Kidney glomerular epithelial cell (primary cell): ENCODE results near the gene TAF8.
A peak's percentile ranks its signal among the peaks of the same experiment; 100 is the strongest.
"Not testable (repeated sequence)": the region's sequence is repeated elsewhere in the genome, so short reads cannot be mapped to it uniquely, and the experiment has no call there.

ENCODE experiments used
- DNase-seq: peaks from one replicate; lab custom pipeline; 2025; lab: John Stamatoyannopoulos, UW

Gene TAF8, protein sequence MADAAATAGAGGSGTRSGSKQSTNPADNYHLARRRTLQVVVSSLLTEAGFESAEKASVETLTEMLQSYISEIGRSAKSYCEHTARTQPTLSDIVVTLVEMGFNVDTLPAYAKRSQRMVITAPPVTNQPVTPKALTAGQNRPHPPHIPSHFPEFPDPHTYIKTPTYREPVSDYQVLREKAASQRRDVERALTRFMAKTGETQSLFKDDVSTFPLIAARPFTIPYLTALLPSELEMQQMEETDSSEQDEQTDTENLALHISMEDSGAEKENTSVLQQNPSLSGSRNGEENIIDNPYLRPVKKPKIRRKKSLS

DNA sequence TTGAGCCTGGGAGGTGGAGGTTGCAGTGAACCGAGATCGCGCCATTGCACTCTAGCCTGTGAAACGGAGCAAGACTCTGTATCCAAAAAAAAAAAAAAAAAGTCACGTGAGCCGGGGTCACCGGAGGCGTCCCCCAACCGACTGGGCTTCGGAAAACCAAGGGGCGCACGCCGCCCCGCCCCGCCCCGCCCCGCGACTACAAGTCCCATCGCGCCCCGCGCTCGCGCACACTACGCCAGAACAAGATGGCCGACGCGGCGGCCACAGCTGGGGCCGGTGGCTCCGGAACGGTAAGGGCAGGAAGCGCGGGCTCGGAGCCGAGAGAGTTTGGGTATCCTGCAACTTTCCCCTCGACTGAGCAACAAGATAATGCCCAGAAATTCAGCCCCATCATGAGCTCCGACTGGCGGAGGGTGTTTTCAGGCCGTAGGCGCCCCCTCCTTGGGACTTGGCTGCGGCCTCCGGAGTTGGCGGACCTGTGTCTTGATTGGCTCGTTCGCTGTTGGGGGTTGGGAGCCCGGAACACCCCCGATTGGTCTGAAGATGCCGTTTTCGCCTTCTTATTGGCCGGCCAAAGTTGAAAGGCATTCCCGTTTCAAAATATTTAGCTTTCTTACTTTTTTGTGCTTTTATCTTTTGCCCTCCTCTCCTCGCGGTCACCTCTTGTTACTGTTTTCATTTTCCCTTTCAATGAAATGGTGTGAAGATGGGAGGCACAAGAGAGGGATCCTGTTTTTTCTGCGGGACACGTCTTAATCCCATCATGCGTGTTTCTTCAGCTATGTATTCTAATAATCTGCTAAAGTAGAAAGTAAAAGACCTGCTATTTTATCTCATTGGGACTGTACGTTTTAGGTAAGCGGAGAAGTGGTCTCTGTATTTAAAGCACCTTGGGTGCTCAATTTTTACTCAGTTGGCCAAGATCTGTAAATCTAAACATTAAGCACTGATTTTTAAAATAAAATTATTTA is at the start of gene TAF8:
Gene TAF8 (plus strand): TSS at position 228 of the 971 bp plus-strand sequence. CDS start 18 bp downstream, at position 246.
- DNase-seq, result peak; percentile 92

- DNase-seq, result no peak
Measured at GRCh38 chr6:42001506-42001905, 48.8 kb upstream of the TAF8 start.

DNA sequence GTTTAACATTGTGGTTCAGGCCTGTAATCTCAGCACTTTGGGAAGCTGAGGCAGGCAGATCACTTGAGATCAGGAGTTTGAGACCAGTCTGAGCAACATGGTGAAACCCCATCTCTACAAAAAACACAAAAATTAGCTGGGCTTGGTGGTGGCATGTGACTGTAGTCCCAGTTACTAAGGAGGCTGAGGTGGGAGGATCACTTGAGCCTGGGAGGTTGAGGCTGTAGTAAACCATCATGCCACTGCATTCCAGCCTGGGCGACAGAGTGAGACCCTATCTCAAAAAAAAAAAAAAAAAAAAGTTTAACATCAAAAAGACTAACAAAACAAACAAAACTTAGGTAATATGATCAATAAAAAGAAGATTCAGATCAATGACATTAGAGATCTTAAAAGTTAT is 46.7 kb upstream of the TAF8 start:
- not testable (repeated sequence) for DNase-seq

GRCh38 chr6:42007286-42008137 is 42.8 kb upstream of the TAF8 start:
- DNase-seq, result no peak

- DNase-seq, result not testable (repeated sequence)
Measured at GRCh38 chr6:42008138-42008528, 42.2 kb upstream of the TAF8 start.

- no peak for DNase-seq
Measured at GRCh38 chr6:42009844-42010184, 40.5 kb upstream of the TAF8 start.

GRCh38 chr6:42010185-42010891 is 40.0 kb upstream of the TAF8 start:
- peak; percentile 33 for DNase-seq

DNA sequence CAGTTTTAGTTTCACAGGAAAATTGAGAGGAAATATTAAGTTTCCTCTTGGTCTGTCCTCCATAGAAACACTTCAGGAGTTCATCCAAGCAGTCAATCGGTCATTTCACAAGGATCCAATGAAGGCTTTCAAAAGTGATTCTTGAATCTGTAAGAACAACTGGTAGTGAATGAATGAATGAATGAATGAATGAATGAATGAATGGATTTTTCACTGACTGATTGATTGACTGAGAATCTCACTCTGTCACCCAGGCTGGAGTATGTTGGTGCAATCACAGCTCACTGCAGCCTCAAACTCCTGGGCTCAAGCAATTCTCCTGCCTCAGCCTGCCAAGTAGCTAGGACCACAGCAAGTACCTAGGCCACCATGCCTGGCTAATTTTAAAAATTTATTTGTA is 39.4 kb upstream of the TAF8 start:
- DNase-seq, result no peak

DNA sequence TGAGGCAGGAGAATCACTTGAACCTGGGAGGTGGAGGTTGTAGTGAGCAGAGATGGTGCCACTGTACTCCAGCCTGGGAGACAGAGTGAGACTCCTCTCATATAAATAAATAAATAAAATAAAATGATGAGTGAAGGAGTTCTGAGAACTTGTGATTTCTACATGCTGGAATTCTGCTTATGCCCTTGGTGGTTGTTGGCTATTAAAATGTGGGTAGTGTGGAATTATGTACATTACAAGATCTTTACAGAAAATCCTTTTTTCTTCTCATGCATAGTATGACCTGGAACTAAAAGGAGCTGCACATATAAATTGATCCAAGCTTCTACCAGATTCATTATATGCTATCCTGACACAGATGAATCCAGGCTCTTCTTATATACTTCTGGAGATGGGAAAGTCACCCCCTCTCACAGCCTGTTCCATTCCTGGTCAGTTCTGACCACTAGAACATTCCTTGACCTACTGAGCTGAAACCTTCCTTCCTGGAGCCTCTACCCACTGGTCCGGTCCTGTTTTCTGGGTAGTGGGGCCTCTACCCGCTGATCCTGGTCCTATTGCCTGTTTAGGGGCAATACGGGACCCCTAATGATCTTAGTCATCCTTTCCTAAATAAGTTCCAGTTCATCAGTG is 37.7 kb upstream of the TAF8 start:
- DNase-seq, result peak; percentile 70

DNA sequence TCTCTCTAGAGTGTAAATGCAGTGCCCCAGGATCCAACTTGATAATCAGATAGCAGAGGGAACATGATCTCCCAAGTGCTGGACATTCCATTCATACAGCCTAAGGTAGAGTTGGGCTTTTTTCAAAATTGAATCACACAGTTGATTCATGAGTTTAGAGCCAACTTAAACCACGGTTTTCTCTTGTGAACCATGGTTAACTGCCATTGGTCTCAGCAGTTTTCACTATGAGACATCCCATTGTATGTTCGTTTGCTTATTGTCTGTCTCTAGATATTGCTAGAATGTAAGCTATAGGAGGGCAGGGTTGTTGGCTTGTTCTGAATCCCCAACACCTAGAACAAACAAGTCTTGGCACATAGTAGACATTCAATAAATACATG is 37.2 kb upstream of the TAF8 start:
- DNase-seq, result peak; percentile 75

- DNase-seq, result peak; percentile 12
Measured at GRCh38 chr6:42017021-42017643, 33.2 kb upstream of the TAF8 start.

DNA sequence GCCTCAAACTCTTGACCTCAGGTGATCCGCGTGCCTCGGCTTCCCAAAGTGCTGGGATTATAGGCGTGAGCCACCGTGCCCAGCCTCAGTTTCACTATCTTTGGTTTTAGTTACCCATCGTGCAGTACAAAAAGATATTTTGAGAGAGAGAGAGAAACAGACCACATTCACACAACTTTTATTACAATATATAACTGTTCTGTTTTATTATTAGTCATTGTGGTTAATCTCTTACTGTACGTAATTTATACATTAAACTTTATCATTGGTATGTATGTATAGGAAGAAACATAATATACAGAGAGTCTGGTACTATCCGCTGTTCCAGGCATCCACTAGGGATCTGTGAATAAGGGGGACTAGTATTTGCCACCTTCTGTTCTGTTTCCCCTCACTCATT is 29.4 kb upstream of the TAF8 start:
- DNase-seq, result no peak

GRCh38 chr6:42021847-42022754 is 28.2 kb upstream of the TAF8 start:
- DNase-seq, result no peak

DNA sequence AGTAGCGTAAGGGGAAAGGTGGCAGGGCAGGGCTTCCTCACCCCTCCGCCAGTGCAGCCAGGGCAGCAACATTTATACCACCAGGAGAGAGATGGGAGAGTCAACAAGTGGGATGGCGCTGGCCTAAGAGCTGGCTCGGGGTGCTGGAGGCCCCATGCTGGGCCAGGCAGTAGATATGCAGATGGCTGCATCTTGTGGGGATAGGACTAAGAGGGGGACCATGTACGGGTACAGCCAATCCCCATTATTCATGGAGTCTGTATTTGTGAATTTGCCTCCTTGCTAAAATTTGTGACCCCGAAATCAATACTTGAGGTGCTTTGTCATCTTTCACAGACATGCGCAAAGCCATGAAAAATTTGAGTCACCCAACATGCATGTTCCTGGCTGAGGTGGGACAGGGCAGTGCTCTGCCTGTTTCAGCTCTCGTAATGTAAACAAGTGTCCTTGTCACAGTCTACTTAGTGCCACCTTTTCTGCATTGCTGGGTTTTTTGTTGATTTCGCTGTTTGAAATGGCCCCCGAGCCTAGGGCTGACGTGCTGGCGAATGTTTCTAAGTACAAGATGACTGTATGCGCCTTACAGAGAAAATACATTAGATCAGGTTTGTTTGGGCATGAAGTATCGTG is 27.5 kb upstream of the TAF8 start:
- DNase-seq, result no peak

- DNase-seq, result no peak
Measured at GRCh38 chr6:42025066-42025844, 25.1 kb upstream of the TAF8 start.

GRCh38 chr6:42025845-42026243 is 24.5 kb upstream of the TAF8 start:
- no peak for DNase-seq

DNA sequence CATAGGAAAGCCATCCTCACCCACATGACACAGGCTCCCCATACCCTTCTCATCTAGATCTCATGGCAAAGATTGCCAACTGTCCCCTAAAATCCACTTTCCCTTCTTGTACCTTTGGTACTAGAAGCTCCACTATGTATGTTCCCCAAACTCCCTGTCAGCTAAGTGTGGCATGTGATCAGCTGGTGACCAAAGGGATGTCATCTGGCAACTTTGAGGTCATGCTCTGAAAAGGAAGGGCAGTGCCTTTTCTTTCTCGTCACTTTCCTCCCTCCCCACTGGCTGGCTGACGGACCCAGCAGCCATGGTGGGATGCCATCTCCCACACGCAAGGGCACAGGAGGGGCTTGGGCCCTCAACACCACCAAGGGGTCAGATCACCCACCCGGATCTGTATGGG is 23.8 kb upstream of the TAF8 start:
- no peak for DNase-seq
